Left lung (tissue), 10 donors: ENCODE data around the gene PCF11. TPM values are rescaled to one million over a fixed set of nuclear protein-coding genes. Genes with fewer than 3 reads are reported as not detected.

ENCODE experiments used
- ATAC-seq: fragments of 200-7000 bp; cut with Tn5 transposase; one replicate; pipeline ENCODE4 v1.9.1; 2020; ENCODE audit warnings: moderate library complexity
- DNase-seq, 4 donors: peaks; one replicate each; pipeline ENCODE4 v3.0.0-alpha.2; 2013 to 2020
- H3K27ac ChIP-seq, 2 donors: fragments of 200-600 bp; sonication (generic) in 1 of 2; one replicate each; pipeline versions ENCODE4 v1.5.0 to v1.8.0; 2020 to 2021
- H3K27me3 ChIP-seq, 2 donors: fragments of 200-600 bp; sonication (generic) in 1 of 2; one replicate each; pipeline versions ENCODE4 v1.5.0 to v1.8.0; 2020 to 2021
- H3K36me3 ChIP-seq, 2 donors: fragments of 200-600 bp; sonication (generic) in 1 of 2; one replicate each; pipeline versions ENCODE4 v1.5.0 to v1.8.0; 2020 to 2021
- H3K4me1 ChIP-seq, 2 donors: fragments of 200-600 bp; one replicate each; pipeline ENCODE4 v1.8.0; 2021
- H3K4me3 ChIP-seq, 2 donors: fragments of 200-600 bp; sonication (generic) in 1 of 2; one replicate each; pipeline versions ENCODE4 v1.5.0 to v1.8.0; 2020 to 2021; ENCODE audit warnings: mild to moderate bottlenecking in 1 of 2
- H3K9me3 ChIP-seq, 2 donors: fragments of 200-600 bp; sonication (generic) in 1 of 2; one replicate each; pipeline versions ENCODE4 v1.5.0 to v1.8.0; 2020 to 2021
- intact Hi-C, 2 donors: fragments of 100-400 bp; cut with DNase I; formaldehyde crosslinking; loops; one replicate each; pipeline versions ENCODE4 v1.11.2 to v1.14.2; 2022
- polyA plus RNA-seq, 6 donors: library from polyadenylated mRNA; unstranded; fragments of 120-200 nt; gene quantifications; one replicate each; pipeline ENCODE4 v1.2.1, GENCODE V29; 2013; ENCODE audit not compliant: insufficient read length in 6 of 6
- total RNA-seq, 2 donors: library from RNA; stranded (reverse); fragmentation: NEBNext Ultra II Directional; extraction: Animal tissue kit (Norgen Biotek cat#: 25700); gene quantifications; one replicate each; pipeline ENCODE4 v1.2.1, GENCODE V29; 2021
- TF ChIP-seq, protein P1 (sequence below), 2 donors: fragments of 200-600 bp; sonication (generic) in 1 of 2; IDR thresholded peaks; one replicate each; pipeline versions ENCODE4 v1.5.0 to v1.8.0; 2021; ENCODE audit warnings: antibody characterized with exemption in 2 of 2
- donor health status: DM: no; HTN: yes; CAD: no.
- donor health status: DM: no; HTN: no; CAD: no.

The PCF11 gene
- total and polyA plus RNA-seq, 8 donors = 35.8 to 91.1 (median 80.5) TPM

GRCh38 chr11:83191986-83192385, 35.1 kb downstream of the PCF11 start:
- peak overlapping the region in 1 of 2 donors; percentile 68 for H3K4me3 ChIP-seq
- peak overlapping the region in 1 of 2 donors; percentile 97 for H3K27ac ChIP-seq
- no peak for DNase-seq
- no peaks in the 10 kb centered on the region for H3K9me3 ChIP-seq
- intact Hi-C loops = no loop called here
- peaks cover 13 to 36% of the 10 kb centered on the region in 2 donors for H3K4me1 ChIP-seq
- no peaks in the 10 kb centered on the region for H3K27me3 ChIP-seq
- peaks cover 0 to 47% of the 10 kb centered on the region in 2 donors for H3K36me3 ChIP-seq
- TF ChIP-seq, protein P1, sequence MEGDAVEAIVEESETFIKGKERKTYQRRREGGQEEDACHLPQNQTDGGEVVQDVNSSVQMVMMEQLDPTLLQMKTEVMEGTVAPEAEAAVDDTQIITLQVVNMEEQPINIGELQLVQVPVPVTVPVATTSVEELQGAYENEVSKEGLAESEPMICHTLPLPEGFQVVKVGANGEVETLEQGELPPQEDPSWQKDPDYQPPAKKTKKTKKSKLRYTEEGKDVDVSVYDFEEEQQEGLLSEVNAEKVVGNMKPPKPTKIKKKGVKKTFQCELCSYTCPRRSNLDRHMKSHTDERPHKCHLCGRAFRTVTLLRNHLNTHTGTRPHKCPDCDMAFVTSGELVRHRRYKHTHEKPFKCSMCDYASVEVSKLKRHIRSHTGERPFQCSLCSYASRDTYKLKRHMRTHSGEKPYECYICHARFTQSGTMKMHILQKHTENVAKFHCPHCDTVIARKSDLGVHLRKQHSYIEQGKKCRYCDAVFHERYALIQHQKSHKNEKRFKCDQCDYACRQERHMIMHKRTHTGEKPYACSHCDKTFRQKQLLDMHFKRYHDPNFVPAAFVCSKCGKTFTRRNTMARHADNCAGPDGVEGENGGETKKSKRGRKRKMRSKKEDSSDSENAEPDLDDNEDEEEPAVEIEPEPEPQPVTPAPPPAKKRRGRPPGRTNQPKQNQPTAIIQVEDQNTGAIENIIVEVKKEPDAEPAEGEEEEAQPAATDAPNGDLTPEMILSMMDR (IDR thresholded peaks at IDR 0.05) = no peak
- no peak for ATAC-seq

DNA sequence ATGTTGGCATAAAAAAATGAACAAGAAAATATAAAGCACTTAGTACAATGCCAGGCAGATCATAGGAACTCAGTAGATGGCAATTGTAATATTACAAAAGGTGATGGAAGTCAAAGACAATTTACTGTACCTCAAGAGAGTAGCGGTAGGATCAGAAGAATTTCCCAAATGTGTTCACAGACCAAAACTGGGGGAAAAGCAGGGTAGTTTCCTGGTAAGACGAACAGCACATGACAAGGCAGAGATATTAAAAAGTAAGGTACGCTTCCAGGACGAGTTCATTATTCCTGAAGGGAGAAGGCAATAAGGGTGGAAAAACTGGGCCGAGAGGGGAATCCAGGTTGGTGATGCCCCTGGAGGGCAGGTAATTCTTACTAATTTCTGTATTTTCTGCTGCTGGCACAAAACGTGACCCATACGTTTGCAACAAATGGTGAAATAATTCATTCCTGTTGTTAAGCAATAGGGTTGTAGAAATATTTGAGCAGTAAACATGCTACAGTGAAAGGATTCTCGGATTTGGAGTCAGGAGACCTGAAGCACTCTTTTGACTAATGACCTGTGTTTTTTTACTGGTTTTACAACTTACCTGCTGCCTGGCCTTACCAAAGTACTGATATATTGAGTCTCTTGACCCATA, 35.8 kb downstream of the PCF11 start:
- Histone ChIP-seq H3K36me3 (peaks cover 0 to 40% of the 10 kb centered on the region in 2 donors), H3K27me3 (no peaks in the 10 kb centered on the region), H3K4me1 (peaks cover 13 to 36% of the 10 kb centered on the region in 2 donors), H3K4me3 (peak overlapping the region; percentile 61 to 68), H3K27ac (peak overlapping the region; percentile 93 to 97), H3K9me3 (no peaks in the 10 kb centered on the region)
- DNase-seq = peak in 2 of 4 donors; percentile 10 to 14
- TF ChIP-seq, protein P1 (IDR thresholded peaks at IDR 0.05) = no peak
- ATAC-seq = no peak
- intact Hi-C loops = no loop called here

- H3K27ac ChIP-seq = peak within 1 kb of the TSS; percentile 93 to 97
- DNase-seq (peak; percentile 95 to 98 (median 96)), ATAC-seq (peak; percentile 94)
- peaks cover 0 to 34% of the 10 kb centered on the region in 2 donors for H3K36me3 ChIP-seq
- intact Hi-C loops = no loop called here
- no peaks in the 10 kb centered on the region for H3K9me3 ChIP-seq
- H3K4me1 ChIP-seq = peaks cover 13 to 36% of the 10 kb centered on the region in 2 donors
- TF ChIP-seq, protein P1 (IDR thresholded peaks at IDR 0.05) = peak in 1 of 2 donors; percentile 17
- no peaks in the 10 kb centered on the region for H3K27me3 ChIP-seq
- H3K4me3 ChIP-seq = peak within 1 kb of the TSS; percentile 61 to 68
Measured at GRCh38 chr11:83193315-83194280, 36.7 kb downstream of the PCF11 start, which contains the start of gene ANKRD42. TSS of gene ANKRD42 (plus strand) at chr11:83193712. CDS start at chr11:83194671, 959 bp downstream.

DNA sequence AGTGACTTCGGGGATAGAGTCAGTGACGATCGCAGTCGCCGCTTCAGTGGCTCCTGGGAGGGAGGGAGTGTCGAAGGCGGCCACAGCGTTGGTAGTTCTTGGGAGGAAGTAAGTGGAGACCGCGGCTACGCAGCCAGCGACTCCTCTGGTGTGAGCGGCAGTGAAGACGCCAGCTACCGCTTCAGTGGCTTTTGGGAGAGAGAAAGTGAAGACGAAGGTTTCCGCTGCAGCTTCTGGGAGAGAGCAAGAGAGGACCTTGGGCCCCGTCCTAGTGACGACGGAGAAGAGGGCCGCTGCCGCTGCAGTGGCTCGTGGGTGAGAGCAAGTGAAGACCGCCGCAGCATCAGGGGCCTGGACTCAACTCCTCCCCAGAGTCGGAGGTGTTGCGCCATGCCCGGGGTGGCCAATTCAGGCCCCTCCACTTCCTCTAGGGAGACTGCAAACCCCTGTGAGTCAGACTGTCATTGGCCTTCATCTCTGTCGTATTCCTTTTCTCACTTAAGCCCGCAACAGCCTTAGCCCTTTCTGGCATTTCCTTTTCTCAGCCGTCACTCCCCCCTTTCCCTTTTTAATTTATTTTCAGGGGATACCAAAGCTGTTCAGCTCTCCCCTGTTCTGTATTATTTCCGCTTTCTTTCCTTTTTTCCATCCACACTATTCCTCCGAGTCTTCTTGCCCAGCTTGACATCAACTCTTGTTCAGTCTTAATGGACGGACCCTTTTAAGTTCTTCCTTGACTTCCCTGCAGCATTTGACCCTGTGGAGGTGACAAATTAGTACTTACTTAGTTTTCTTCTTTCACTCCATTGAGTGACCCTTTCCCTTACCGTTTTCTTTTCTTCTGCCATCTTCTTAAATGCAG, 37.6 kb downstream of the PCF11 start:
- intact Hi-C loops = no loop called here
- ATAC-seq = peak; percentile 77

More for the DNA sequence above, 37.6 kb downstream of the PCF11 start:
- Histone ChIP-seq H3K4me3 (peak overlapping the region; percentile 61 to 68), H3K27ac (peak overlapping the region; percentile 93 to 97), H3K36me3 (peaks cover 0 to 33% of the 10 kb centered on the region in 2 donors), H3K4me1 (peaks cover 13 to 36% of the 10 kb centered on the region in 2 donors), H3K9me3 (no peaks in the 10 kb centered on the region), H3K27me3 (no peaks in the 10 kb centered on the region)
- TF ChIP-seq, protein P1 (IDR thresholded peaks at IDR 0.05) = no peak
- peak; percentile 67 to 93 (median 78) for DNase-seq
